ENCODE measurements around the gene SLC38A2. TPM values are rescaled to one million over a fixed set of nuclear protein-coding genes. Genes with fewer than 3 reads are reported as not detected.
A peak's percentile ranks its signal among the peaks of the same experiment; 100 is the strongest.

The SLC38A2 gene
- total RNA-seq, 2 donors from 2014 or later: 334 to 384 TPM

- Histone ChIP-seq H3K9me3 (no peaks in the 10 kb centered on the region), H3K4me3 (no peak overlapping the region), H3K27me3 (replicated peaks; ENCODE audit: insufficient read depth) (no peaks in the 10 kb centered on the region), H3K36me3 (no peaks in the 10 kb centered on the region), H3K27ac (peak overlapping the region; percentile 6 to 96), H3K4me1 (ENCODE audit: control insufficient read depth in 1 of 2, low read depth in 2 of 2) (peaks cover 56 to 66% of the 10 kb centered on the region in 2 donors)
- ATAC-seq (ENCODE audit: insufficient number of reproducible peaks, low FRiP score, low read depth) (no peak), DNase-seq (ENCODE audit: low spot score) (no peak)
- no peak for TF ChIP-seq CTCF (IDR thresholded peaks at IDR 0.05)
Observed at GRCh38 chr12:46385438-46385837, 12.9 kb upstream of the SLC38A2 start.

- TF ChIP-seq CTCF (IDR thresholded peaks at IDR 0.05): no peak
- Histone ChIP-seq H3K27ac (peak overlapping the region; percentile 96 to 99), H3K27me3 (replicated peaks; ENCODE audit: insufficient read depth) (no peaks in the 10 kb centered on the region), H3K9me3 (no peaks in the 10 kb centered on the region), H3K4me3 (peak overlapping the region; percentile 88), H3K36me3 (no peaks in the 10 kb centered on the region), H3K4me1 (ENCODE audit: control insufficient read depth in 1 of 2, low read depth in 2 of 2) (peaks cover 51 to 58% of the 10 kb centered on the region in 2 donors)
- ATAC-seq (ENCODE audit: insufficient number of reproducible peaks, low FRiP score, low read depth) (no peak), DNase-seq (ENCODE audit: low spot score) (no peak)
Observed at GRCh38 chr12:46384451-46385309, 12.1 kb upstream of the SLC38A2 start.

GRCh38 chr12:46383654-46384450 lies 11.3 kb upstream of the SLC38A2 start:
- DNase-seq (ENCODE audit: low spot score) (peak; percentile 82), ATAC-seq (ENCODE audit: insufficient number of reproducible peaks, low FRiP score, low read depth) (peak; percentile 73)
- Histone ChIP-seq H3K9me3 (no peaks in the 10 kb centered on the region), H3K4me1 (ENCODE audit: control insufficient read depth in 1 of 2, low read depth in 2 of 2) (peaks cover 44 to 50% of the 10 kb centered on the region in 2 donors), H3K27ac (peak overlapping the region; percentile 96 to 99), H3K4me3 (peak overlapping the region; percentile 88), H3K27me3 (replicated peaks; ENCODE audit: insufficient read depth) (no peaks in the 10 kb centered on the region), H3K36me3 (no peaks in the 10 kb centered on the region)
- TF ChIP-seq CTCF (IDR thresholded peaks at IDR 0.05): no peak

GRCh38 chr12:46382964-46383653 lies 10.5 kb upstream of the SLC38A2 start:
- Histone ChIP-seq H3K4me3 (peak overlapping the region; percentile 88), H3K4me1 (ENCODE audit: control insufficient read depth in 1 of 2, low read depth in 2 of 2) (peaks cover 36 to 43% of the 10 kb centered on the region in 2 donors)
- ATAC-seq (ENCODE audit: insufficient number of reproducible peaks, low FRiP score, low read depth): peak; percentile 64

More at GRCh38 chr12:46382964-46383653, 10.5 kb upstream of the SLC38A2 start:
- Histone ChIP-seq H3K9me3 (no peaks in the 10 kb centered on the region), H3K27ac (peak overlapping the region; percentile 96 to 99), H3K36me3 (no peaks in the 10 kb centered on the region), H3K27me3 (replicated peaks; ENCODE audit: insufficient read depth) (no peaks in the 10 kb centered on the region)
- TF ChIP-seq CTCF (IDR thresholded peaks at IDR 0.05): no peak
- peak; percentile 86 for DNase-seq (ENCODE audit: low spot score)

All from thoracic aorta (tissue), 2 donors.